WTC11 (cell line): ENCODE data around the gene TFG. TPM values are rescaled to one million over a fixed set of nuclear protein-coding genes. Genes with fewer than 3 reads are reported as not detected.

Experiments used
- ATAC-seq: fragments of 200-7000 bp; cut with Tn5 transposase; 2 replicates; pipeline ENCODE4 v1.10.0; 2021; ENCODE audit warnings: mild to moderate bottlenecking, moderate library complexity
- CTCF ChIA-PET: fragments of 300-600 bp; sonication (Branson Sonifier 250); formaldehyde crosslinking; loops from one replicate; lab custom pipeline; 2021; ENCODE audit warnings: antibody characterized with exemption; lab: Charles Lee
- POLR2A ChIA-PET: fragments of 350-600 bp; sonication (Branson Sonifier 250); formaldehyde crosslinking; loops from one replicate; lab custom pipeline; 2021; ENCODE audit warnings: antibody characterized with exemption; lab: Charles Lee
- DNase-seq: peaks from one replicate; pipeline ENCODE4 v3.0.0; 2021; ENCODE audit warnings: low spot score
- H3K27ac Mint-ChIP-seq: 2 replicates; pipeline ENCODE4 v1.8.0; 2021; ENCODE audit warnings: mixed read lengths
- H3K27me3 Mint-ChIP-seq: 2 replicates; pipeline ENCODE4 v1.8.0; 2021; ENCODE audit warnings: low read depth, mild to moderate bottlenecking, moderate library complexity, mixed read lengths
- H3K36me3 Mint-ChIP-seq: 2 replicates; pipeline ENCODE4 v1.8.0; 2021; ENCODE audit warnings: mixed read lengths
- H3K4me1 Mint-ChIP-seq: 2 replicates; pipeline ENCODE4 v1.8.0; 2022; ENCODE audit warnings: mixed read lengths
- H3K4me3 Mint-ChIP-seq: 2 replicates; pipeline ENCODE4 v1.8.0; 2021; ENCODE audit warnings: mild to moderate bottlenecking, moderate library complexity, mixed read lengths
- H3K9me3 Mint-ChIP-seq: 2 replicates; pipeline ENCODE4 v1.8.0; 2021; ENCODE audit warnings: mixed read lengths
- AFF4 ChIP-seq: sonication (generic); formaldehyde crosslinking; IDR thresholded peaks from 2 replicates; pipeline ENCODE4 v1.8.1; 2023; ENCODE audit warnings: mild to moderate bottlenecking, missing genetic modification reagents, borderline replicate concordance
- AR ChIP-seq: fragments of 250-450 bp; sonication (Bioruptor Pico); IDR thresholded peaks from 2 replicates; pipeline ENCODE4 v1.9.0; 2021; ENCODE audit warnings: mild to moderate bottlenecking
- CREM ChIP-seq: sonication (generic); formaldehyde crosslinking; IDR thresholded peaks from 2 replicates; pipeline ENCODE4 v1.8.1; 2022; ENCODE audit warnings: mild to moderate bottlenecking, missing genetic modification reagents, moderate library complexity
- ERG ChIP-seq: fragments of 250-450 bp; sonication (Bioruptor Pico); IDR thresholded peaks from 2 replicates; pipeline ENCODE4 v1.8.0; 2021; ENCODE audit warnings: mild to moderate bottlenecking
- FOXJ3 ChIP-seq: sonication (generic); formaldehyde crosslinking; IDR thresholded peaks from 2 replicates; pipeline ENCODE4 v1.9.0; 2021; ENCODE audit warnings: missing genetic modification reagents, mild to moderate bottlenecking, borderline replicate concordance
- GABPB1 ChIP-seq: sonication (generic); formaldehyde crosslinking; IDR thresholded peaks from 2 replicates; pipeline ENCODE4 v1.8.1; 2023; ENCODE audit warnings: mild to moderate bottlenecking, missing genetic modification reagents
- HMGXB4 ChIP-seq: sonication (generic); formaldehyde crosslinking; IDR thresholded peaks from 2 replicates; pipeline ENCODE4 v1.8.1; 2023; ENCODE audit warnings: mild to moderate bottlenecking, moderate library complexity, missing genetic modification reagents
- JUN ChIP-seq: sonication (generic); formaldehyde crosslinking; IDR thresholded peaks from 2 replicates; pipeline ENCODE4 v1.8.0; 2023; ENCODE audit warnings: mild to moderate bottlenecking, missing genetic modification reagents
- NFE2L1 ChIP-seq: sonication (generic); formaldehyde crosslinking; IDR thresholded peaks from 2 replicates; pipeline ENCODE4 v1.8.1; 2023; ENCODE audit warnings: missing genetic modification reagents
- NFYB ChIP-seq: sonication (generic); formaldehyde crosslinking; conservative IDR thresholded peaks from 2 replicates; pipeline ENCODE4 v1.8.0; 2022; ENCODE audit warnings: low read depth, missing genetic modification reagents
- SMAD3 ChIP-seq: sonication (generic); formaldehyde crosslinking; IDR thresholded peaks from 2 replicates; pipeline ENCODE4 v1.8.0; 2022; ENCODE audit warnings: missing genetic modification reagents, mild to moderate bottlenecking, borderline replicate concordance
- SOX15 ChIP-seq: fragments of 250-450 bp; sonication (Bioruptor Pico); IDR thresholded peaks from 2 replicates; pipeline ENCODE4 v1.9.0; 2021; ENCODE audit warnings: mild to moderate bottlenecking
- STAT6 ChIP-seq: sonication (generic); formaldehyde crosslinking; conservative IDR thresholded peaks from 2 replicates; pipeline ENCODE4 v1.8.1; 2023; ENCODE audit warnings: mild to moderate bottlenecking, low read depth, missing genetic modification reagents, moderate library complexity
- ZNF423 ChIP-seq: fragments of 250-450 bp; sonication (Bioruptor Pico); IDR thresholded peaks from 2 replicates; pipeline ENCODE4 v2.1.2; 2022; ENCODE audit warnings: mild to moderate bottlenecking, moderate library complexity
- total RNA-seq: library from RNA; stranded (reverse); gene quantifications from 3 replicates; pipeline ENCODE4 v1.2.3, GENCODE V29; 2021

The TFG gene
- total RNA-seq, 1 experiment from 2014 or later = 64.9 TPM

- Mint-ChIP-seq H3K4me3 (no peak overlapping the region), H3K4me1 (peaks cover 25% of the 10 kb centered on the region), H3K9me3 (no peaks in the 10 kb centered on the region), H3K27ac (0 out of 2 replicates have a peak overlapping the region, but pooled peaks have one; percentile 1), H3K36me3 (peaks cover 36% of the 10 kb centered on the region), H3K27me3 (no peaks in the 10 kb centered on the region)
- CTCF ChIA-PET = interaction anchor here (0.7 kb wide), 1 partner anchor 267 kb away, joined by 3 read pairs; no protein-coding TSS in a partner anchor
- POLR2A ChIA-PET = interaction anchor here (1.4 kb wide), 1 partner anchor 21 kb away, joined by 3 read pairs; no protein-coding TSS in a partner anchor
- ATAC-seq (peak; percentile 44), DNase-seq (no peak)
- no peak for TF ChIP-seq ZNF423 (CRISPR knock-in tag)
- no peak for TF ChIP-seq HMGXB4 (CRISPR knock-in tag)
- TF ChIP-seq FOXJ3 (CRISPR knock-in tag) = no peak
- TF ChIP-seq JUN (CRISPR knock-in tag) = no peak
- no peak for TF ChIP-seq ERG
- no peak for TF ChIP-seq STAT6 (CRISPR knock-in tag)
- no peak for TF ChIP-seq NFE2L1 (CRISPR knock-in tag)
- no peak for TF ChIP-seq AFF4 (CRISPR knock-in tag)
- TF ChIP-seq CREM (CRISPR knock-in tag) = no peak
- no peak for TF ChIP-seq GABPB1 (CRISPR knock-in tag)
- TF ChIP-seq SOX15 = no peak
- no peak for TF ChIP-seq AR (CRISPR knock-in tag)
- TF ChIP-seq SMAD3 (CRISPR knock-in tag) = no peak
- no peak for TF ChIP-seq NFYB (CRISPR knock-in tag)
Observed at GRCh38 chr3:100730524-100730923, 21.2 kb downstream of the TFG start.
